ENCODE data around the gene ANKLE2.
A peak's percentile ranks its signal among the peaks of the same experiment; 100 is the strongest.
"Not testable (repeated sequence)": the region's sequence is repeated elsewhere in the genome, so short reads cannot be mapped to it uniquely, and the experiment has no call there.

The ANKLE2 gene

DNA sequence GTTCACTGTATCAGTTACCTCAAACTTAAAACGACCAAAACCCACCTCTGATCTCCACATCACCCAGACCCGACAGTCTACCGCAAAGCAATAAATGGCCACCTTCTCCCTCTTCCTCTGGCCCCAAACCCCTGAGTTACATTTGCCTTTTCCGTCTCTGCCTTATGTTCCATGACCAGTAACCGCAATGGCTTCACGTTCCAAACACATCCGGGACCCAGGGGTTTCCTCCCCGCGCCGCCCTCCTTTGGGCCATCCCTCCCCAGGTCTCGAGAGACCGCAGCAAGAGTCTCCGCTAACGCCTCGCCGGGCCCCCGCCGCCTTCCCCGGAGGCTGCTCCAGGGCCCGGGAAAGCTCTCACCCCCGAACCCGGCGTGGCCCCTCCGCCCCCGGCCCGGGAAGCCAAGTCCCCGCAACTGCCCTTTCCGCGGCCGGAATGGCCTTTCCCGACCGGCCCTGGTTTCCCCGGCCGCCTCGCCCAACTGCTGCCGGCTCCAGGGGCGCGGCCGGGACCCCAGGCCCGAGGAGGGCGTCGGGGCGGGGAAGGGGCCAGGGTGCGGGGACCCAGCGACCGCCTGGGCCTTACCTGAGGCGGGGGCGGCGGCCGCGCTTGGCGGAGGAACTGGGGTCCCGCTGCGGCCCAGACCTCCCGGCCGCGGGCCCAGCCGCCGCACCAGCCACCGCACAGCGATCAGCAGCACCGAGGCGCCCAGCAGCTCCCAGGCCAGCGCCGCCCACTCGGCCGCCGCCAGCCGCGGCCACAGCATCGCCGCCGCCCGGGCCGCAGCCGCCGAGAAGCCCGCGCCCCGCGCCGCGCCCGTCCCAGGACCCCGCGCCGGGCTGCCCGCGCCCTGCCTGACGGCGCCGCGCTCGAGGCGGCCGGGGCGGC lies at the start of gene ANKLE2:
Gene ANKLE2, minus strand, starts transcription at position 801 of the 889 bp plus-strand sequence. Its CDS starts 34 bp downstream, at position 767.
- peak within 1 kb of the TSS; percentile 85 to 88 for H3K4me3 ChIP-seq (ENCODE audit: low read depth in 1 of 2, low read length in 2 of 2)
- H3K4me1 ChIP-seq (ENCODE audit: insufficient read depth, low read length), result peaks cover 17% of the 10 kb centered on the region
- peak within 1 kb of the TSS; percentile 83 for H3K9ac ChIP-seq (ENCODE audit: low read length)
- no peaks in the 10 kb centered on the region for H3K36me3 ChIP-seq (ENCODE audit: insufficient read depth, low read length)
- H3K27me3 ChIP-seq (ENCODE audit: control insufficient read depth in 1 of 2, insufficient read depth in 2 of 2, low read length in 2 of 2), result no peaks in the 10 kb centered on the region
- peak within 1 kb of the TSS; percentile 97 for H3K27ac ChIP-seq (ENCODE audit: low read depth, low read length)
- H3K9me3 ChIP-seq (ENCODE audit: low read length), result no peaks in the 10 kb centered on the region

DNA sequence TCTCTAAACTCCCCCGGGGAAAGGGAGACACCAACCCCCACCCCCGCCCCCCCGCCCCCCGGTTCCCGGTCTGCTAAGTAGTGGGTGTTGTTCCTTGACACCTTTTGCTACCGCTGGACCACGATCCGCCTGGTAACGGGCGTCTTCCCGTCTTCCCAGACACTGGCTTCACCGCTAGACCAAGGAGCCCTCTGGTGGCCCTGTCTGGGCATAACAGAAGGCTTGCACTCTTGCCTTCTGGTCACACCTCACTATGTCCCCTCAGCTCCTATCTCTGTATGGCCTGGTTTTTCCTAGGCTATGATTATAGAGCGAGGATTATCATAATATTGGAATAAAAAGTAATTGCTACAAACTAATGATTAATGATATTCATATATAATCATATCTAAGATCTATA lies 47.8 kb upstream of the ANKLE2 start:
- H3K36me3 ChIP-seq (ENCODE audit: insufficient read depth, low read length), result peaks cover 50% of the 10 kb centered on the region
- not testable (repeated sequence) for H3K9me3 ChIP-seq (ENCODE audit: low read length); H3K4me3 ChIP-seq (ENCODE audit: low read depth in 1 of 2, low read length in 2 of 2); H3K27me3 ChIP-seq (ENCODE audit: control insufficient read depth in 1 of 2, insufficient read depth in 2 of 2, low read length in 2 of 2); H3K9ac ChIP-seq (ENCODE audit: low read length); H3K27ac ChIP-seq (ENCODE audit: low read depth, low read length); H3K4me1 ChIP-seq (ENCODE audit: insufficient read depth, low read length)

- Histone ChIP-seq H3K4me1 (ENCODE audit: insufficient read depth, low read length) (no peaks in the 10 kb centered on the region), H3K27ac (ENCODE audit: low read depth, low read length) (no peak overlapping the region), H3K27me3 (ENCODE audit: control insufficient read depth in 1 of 2, insufficient read depth in 2 of 2, low read length in 2 of 2) (no peaks in the 10 kb centered on the region), H3K9me3 (ENCODE audit: low read length) (no peaks in the 10 kb centered on the region), H3K4me3 (ENCODE audit: low read depth in 1 of 2, low read length in 2 of 2) (no peak overlapping the region), H3K9ac (ENCODE audit: low read length) (no peak overlapping the region), H3K36me3 (ENCODE audit: insufficient read depth, low read length) (peaks cover 42% of the 10 kb centered on the region)
These were observed 45.9 kb upstream of the ANKLE2 start for GRCh38 chr12:132807295-132808092.

GRCh38 chr12:132806857-132807256 lies 45.2 kb upstream of the ANKLE2 start:
- Histone ChIP-seq H3K27ac (ENCODE audit: low read depth, low read length) (no peak overlapping the region), H3K36me3 (ENCODE audit: insufficient read depth, low read length) (peaks cover 39% of the 10 kb centered on the region)

GRCh38 chr12:132804426-132804861 lies 42.8 kb upstream of the ANKLE2 start:
- H3K36me3 ChIP-seq (ENCODE audit: insufficient read depth, low read length), result peaks cover 60% of the 10 kb centered on the region
- no peaks in the 10 kb centered on the region for H3K27me3 ChIP-seq (ENCODE audit: control insufficient read depth in 1 of 2, insufficient read depth in 2 of 2, low read length in 2 of 2)
- no peak overlapping the region for H3K27ac ChIP-seq (ENCODE audit: low read depth, low read length)
- no peak overlapping the region for H3K4me3 ChIP-seq (ENCODE audit: low read depth in 1 of 2, low read length in 2 of 2)
- no peaks in the 10 kb centered on the region for H3K9me3 ChIP-seq (ENCODE audit: low read length)
- no peaks in the 10 kb centered on the region for H3K4me1 ChIP-seq (ENCODE audit: insufficient read depth, low read length)
- no peak overlapping the region for H3K9ac ChIP-seq (ENCODE audit: low read length)

More at GRCh38 chr12:132806857-132807256, 45.2 kb upstream of the ANKLE2 start:
- Histone ChIP-seq H3K27me3 (ENCODE audit: control insufficient read depth in 1 of 2, insufficient read depth in 2 of 2, low read length in 2 of 2) (no peaks in the 10 kb centered on the region), H3K4me3 (ENCODE audit: low read depth in 1 of 2, low read length in 2 of 2) (no peak overlapping the region), H3K4me1 (ENCODE audit: insufficient read depth, low read length) (no peaks in the 10 kb centered on the region), H3K9ac (ENCODE audit: low read length) (no peak overlapping the region), H3K9me3 (ENCODE audit: low read length) (no peaks in the 10 kb centered on the region)

GRCh38 chr12:132803888-132804287 lies 42.3 kb upstream of the ANKLE2 start:
- H3K9ac ChIP-seq (ENCODE audit: low read length), result no peak overlapping the region
- H3K9me3 ChIP-seq (ENCODE audit: low read length), result no peaks in the 10 kb centered on the region
- no peak overlapping the region for H3K27ac ChIP-seq (ENCODE audit: low read depth, low read length)
- H3K36me3 ChIP-seq (ENCODE audit: insufficient read depth, low read length), result peaks cover 66% of the 10 kb centered on the region
- no peaks in the 10 kb centered on the region for H3K4me1 ChIP-seq (ENCODE audit: insufficient read depth, low read length)
- H3K4me3 ChIP-seq (ENCODE audit: low read depth in 1 of 2, low read length in 2 of 2), result no peak overlapping the region
- H3K27me3 ChIP-seq (ENCODE audit: control insufficient read depth in 1 of 2, insufficient read depth in 2 of 2, low read length in 2 of 2), result no peaks in the 10 kb centered on the region

GRCh38 chr12:132803125-132803524 lies 41.5 kb upstream of the ANKLE2 start:
- Histone ChIP-seq H3K27me3 (ENCODE audit: control insufficient read depth in 1 of 2, insufficient read depth in 2 of 2, low read length in 2 of 2) (no peaks in the 10 kb centered on the region), H3K4me1 (ENCODE audit: insufficient read depth, low read length) (no peaks in the 10 kb centered on the region), H3K9ac (ENCODE audit: low read length) (no peak overlapping the region), H3K9me3 (ENCODE audit: low read length) (no peaks in the 10 kb centered on the region), H3K36me3 (ENCODE audit: insufficient read depth, low read length) (peaks cover 67% of the 10 kb centered on the region), H3K4me3 (ENCODE audit: low read depth in 1 of 2, low read length in 2 of 2) (no peak overlapping the region), H3K27ac (ENCODE audit: low read depth, low read length) (no peak overlapping the region)

DNA sequence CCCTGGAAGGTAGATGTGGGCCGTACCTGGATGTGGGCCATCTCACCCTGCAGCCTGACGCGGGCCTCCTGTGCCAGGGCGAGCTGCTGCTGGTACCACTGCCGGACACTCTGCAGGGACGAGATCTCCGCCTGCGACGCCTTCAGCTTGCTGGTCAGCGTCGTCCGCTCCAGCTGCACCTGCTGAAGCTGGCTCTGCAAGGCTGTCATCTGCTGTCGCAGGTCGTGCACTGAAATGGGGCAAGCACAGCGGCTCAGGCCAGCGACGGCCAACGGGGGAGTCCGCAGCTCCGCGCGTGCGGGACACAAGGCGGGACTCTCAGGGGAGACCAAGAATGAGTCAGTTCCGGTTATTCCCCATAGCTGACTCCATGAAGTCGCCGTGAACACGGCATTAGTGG lies 40.1 kb upstream of the ANKLE2 start:
- H3K4me1 ChIP-seq (ENCODE audit: insufficient read depth, low read length), result no peaks in the 10 kb centered on the region
- H3K4me3 ChIP-seq (ENCODE audit: low read depth in 1 of 2, low read length in 2 of 2), result no peak overlapping the region
- H3K27ac ChIP-seq (ENCODE audit: low read depth, low read length), result no peak overlapping the region
- H3K36me3 ChIP-seq (ENCODE audit: insufficient read depth, low read length), result peaks cover 70% of the 10 kb centered on the region
- H3K27me3 ChIP-seq (ENCODE audit: control insufficient read depth in 1 of 2, insufficient read depth in 2 of 2, low read length in 2 of 2), result no peaks in the 10 kb centered on the region
- H3K9ac ChIP-seq (ENCODE audit: low read length), result no peak overlapping the region
- no peaks in the 10 kb centered on the region for H3K9me3 ChIP-seq (ENCODE audit: low read length)

DNA sequence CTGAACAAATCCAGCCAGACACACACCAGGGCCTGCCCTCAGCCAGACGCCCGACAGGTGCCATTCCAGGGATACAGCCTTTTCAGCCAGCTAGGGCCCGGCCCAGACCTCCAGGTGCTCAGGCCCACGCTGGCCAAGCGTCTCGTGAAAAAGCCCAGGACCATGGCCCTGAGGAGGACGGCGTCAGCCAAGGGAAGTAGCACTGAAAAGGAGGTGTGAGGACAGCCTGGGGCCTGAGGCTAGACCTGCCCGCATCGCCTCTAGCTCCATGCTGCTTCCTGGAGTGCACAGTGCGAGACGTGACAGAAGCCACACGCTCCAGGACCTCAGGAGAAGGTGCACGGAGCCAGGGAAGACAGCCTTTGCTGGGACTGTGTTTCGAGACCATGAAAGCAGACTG lies 37.2 kb upstream of the ANKLE2 start:
- Histone ChIP-seq H3K4me1 (ENCODE audit: insufficient read depth, low read length) (no peaks in the 10 kb centered on the region), H3K9ac (ENCODE audit: low read length) (no peak overlapping the region), H3K36me3 (ENCODE audit: insufficient read depth, low read length) (peaks cover 69% of the 10 kb centered on the region), H3K27ac (ENCODE audit: low read depth, low read length) (no peak overlapping the region), H3K9me3 (ENCODE audit: low read length) (no peaks in the 10 kb centered on the region), H3K4me3 (ENCODE audit: low read depth in 1 of 2, low read length in 2 of 2) (no peak overlapping the region), H3K27me3 (ENCODE audit: control insufficient read depth in 1 of 2, insufficient read depth in 2 of 2, low read length in 2 of 2) (no peaks in the 10 kb centered on the region)

- Histone ChIP-seq H3K9ac (ENCODE audit: low read length) (no peak overlapping the region), H3K27me3 (ENCODE audit: control insufficient read depth in 1 of 2, insufficient read depth in 2 of 2, low read length in 2 of 2) (no peaks in the 10 kb centered on the region), H3K36me3 (ENCODE audit: insufficient read depth, low read length) (peaks cover 72% of the 10 kb centered on the region)
These were observed 36.4 kb upstream of the ANKLE2 start for GRCh38 chr12:132797820-132798570.

DNA sequence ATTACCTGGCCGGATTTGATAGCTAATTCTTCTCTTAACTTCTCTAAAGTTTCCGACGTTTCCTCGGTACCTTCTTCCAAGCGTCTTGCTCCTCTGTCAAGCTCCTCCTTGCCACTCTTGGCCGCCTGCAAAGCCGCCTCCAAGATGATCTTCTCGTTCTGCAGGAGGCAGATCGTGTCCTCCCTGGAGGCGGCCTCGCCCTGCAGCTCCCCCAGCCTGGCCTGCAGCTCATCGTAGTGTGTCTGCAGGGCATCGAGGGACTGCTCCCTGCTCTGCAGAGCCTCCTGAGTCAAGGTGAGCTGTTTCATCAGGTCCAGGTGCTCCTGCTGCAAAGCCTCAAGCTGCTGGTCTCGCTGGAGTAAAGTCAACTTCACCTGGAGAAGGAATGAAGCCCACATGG lies 34.2 kb upstream of the ANKLE2 start:
- H3K36me3 ChIP-seq (ENCODE audit: insufficient read depth, low read length), result peaks cover 60% of the 10 kb centered on the region

More at GRCh38 chr12:132797820-132798570, 36.4 kb upstream of the ANKLE2 start:
- no peaks in the 10 kb centered on the region for H3K4me1 ChIP-seq (ENCODE audit: insufficient read depth, low read length)
- H3K27ac ChIP-seq (ENCODE audit: low read depth, low read length), result no peak overlapping the region
- no peak overlapping the region for H3K4me3 ChIP-seq (ENCODE audit: low read depth in 1 of 2, low read length in 2 of 2)
- no peaks in the 10 kb centered on the region for H3K9me3 ChIP-seq (ENCODE audit: low read length)

More for the DNA sequence above, 34.2 kb upstream of the ANKLE2 start:
- H3K4me3 ChIP-seq (ENCODE audit: low read depth in 1 of 2, low read length in 2 of 2), result no peak overlapping the region
- H3K4me1 ChIP-seq (ENCODE audit: insufficient read depth, low read length), result no peaks in the 10 kb centered on the region
- no peaks in the 10 kb centered on the region for H3K27me3 ChIP-seq (ENCODE audit: control insufficient read depth in 1 of 2, insufficient read depth in 2 of 2, low read length in 2 of 2)
- no peak overlapping the region for H3K9ac ChIP-seq (ENCODE audit: low read length)
- H3K9me3 ChIP-seq (ENCODE audit: low read length), result no peaks in the 10 kb centered on the region
- H3K27ac ChIP-seq (ENCODE audit: low read depth, low read length), result no peak overlapping the region
